Testis (tissue), 3 donors: ENCODE results near the gene OPCML. TPM values are rescaled to one million over a fixed set of nuclear protein-coding genes. Genes with fewer than 3 reads are reported as not detected.

Experiments used
- DNase-seq: peaks from one replicate; pipeline ENCODE4 v3.0.0-alpha.2; 2019
- H3K27ac ChIP-seq, 2 donors: fragments of 200-600 bp; sonication (generic); one replicate each; pipeline ENCODE4 v1.5.1; 2019
- H3K27me3 ChIP-seq: fragments of 200-600 bp; sonication (generic); one replicate; pipeline ENCODE4 v1.5.1; 2019
- H3K36me3 ChIP-seq: fragments of 200-600 bp; sonication (generic); one replicate; pipeline ENCODE4 v1.5.1; 2017; ENCODE audit warnings: low read depth; ENCODE audit errors: missing control alignments
- H3K4me1 ChIP-seq: fragments of 200-600 bp; sonication (generic); one replicate; pipeline ENCODE4 v1.5.1; 2019
- H3K4me3 ChIP-seq, 2 donors: fragments of 200-600 bp; sonication (generic); one replicate each; pipeline ENCODE4 v1.5.1; 2017 to 2019
- H3K9me3 ChIP-seq: fragments of 200-600 bp; sonication (generic); one replicate; pipeline ENCODE4 v1.5.1; 2017
- POLR2A ChIP-seq: fragments of 450-650 bp; IDR thresholded peaks from one replicate; pipeline ENCODE4 v1.6.1; 2017; ENCODE audit warnings: antibody characterized with exemption, mild to moderate bottlenecking, moderate library complexity
- WGBS, 2 donors: methylation state at CpG; one replicate each; pipeline ENCODE4 v1.1.5; 2018; 5-methylcytosine and 5-hydroxymethylcytosine counted together
- intact Hi-C: fragments of 100-400 bp; cut with DNase I; formaldehyde crosslinking; loops from one replicate; pipeline ENCODE4 v1.15.1; 2023; ENCODE audit warnings: low total_unique reads
- polyA plus RNA-seq: library from polyadenylated mRNA; stranded (reverse); fragments of 350-450 nt; fragmentation: Illumina TruSeq; extraction: RNeasy Lipid Tissue Mini Kit (QIAGEN cat#74804); gene quantifications from one replicate; pipeline ENCODE4 v1.2.3, GENCODE V29; 2014; ENCODE audit warnings: low read depth, low replicate concordance; ENCODE audit not compliant: insufficient read depth
- total RNA-seq, 2 donors: library from RNA; depleted of rRNA; stranded (reverse); fragments of >200 nt; gene quantifications; one replicate each; pipeline ENCODE4 v1.2.3, GENCODE V29; 2016
- TF ChIP-seq, protein P1 (sequence below), 3 experiments: fragments of 450-650 bp in 2 of 3; fragments of 200-600 bp in 1 of 3; sonication (generic) in 1 of 3; IDR thresholded peaks; one replicate each; pipeline ENCODE4 v1.5.1; 2016 to 2019; ENCODE audit warnings: antibody characterized with exemption in 3 of 3, mild to moderate bottlenecking in 2 of 3, moderate library complexity in 1 of 3

The OPCML gene
- total and polyA plus RNA-seq, 3 donors from 2014 or later, result 0.16 to 2.7 (median 0.62) TPM

DNA sequence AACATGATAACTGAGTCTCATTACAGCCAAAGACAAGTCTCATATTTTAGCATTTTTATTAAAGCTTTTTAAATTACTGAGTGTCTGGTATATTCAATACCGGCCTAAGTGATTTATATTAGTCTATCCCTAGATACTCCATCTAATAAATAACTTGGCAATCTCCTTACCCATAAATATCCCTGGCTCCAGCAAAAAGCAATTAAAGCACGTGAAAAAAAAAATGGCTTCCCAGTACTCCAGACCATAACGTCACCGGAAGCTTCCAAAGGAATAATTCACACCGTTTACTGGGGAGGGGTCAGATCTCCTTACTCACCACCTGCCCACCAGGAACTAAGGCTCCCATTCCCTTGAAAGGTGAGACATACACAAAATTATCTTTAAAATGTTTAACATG lies 988.3 kb downstream of the OPCML start:
- Histone ChIP-seq H3K9me3 (no peaks in the 10 kb centered on the region), H3K4me1 (no peaks in the 10 kb centered on the region), H3K27ac (no peak overlapping the region), H3K27me3 (no peaks in the 10 kb centered on the region), H3K36me3 (no peaks in the 10 kb centered on the region), H3K4me3 (no peak overlapping the region)
- intact Hi-C loops, result no loop called here
- no peak for DNase-seq
- 56 to 63% methylated on average over 5 of the region's 5 CpGs for WGBS, 2 donors
- TF ChIP-seq, protein P1, sequence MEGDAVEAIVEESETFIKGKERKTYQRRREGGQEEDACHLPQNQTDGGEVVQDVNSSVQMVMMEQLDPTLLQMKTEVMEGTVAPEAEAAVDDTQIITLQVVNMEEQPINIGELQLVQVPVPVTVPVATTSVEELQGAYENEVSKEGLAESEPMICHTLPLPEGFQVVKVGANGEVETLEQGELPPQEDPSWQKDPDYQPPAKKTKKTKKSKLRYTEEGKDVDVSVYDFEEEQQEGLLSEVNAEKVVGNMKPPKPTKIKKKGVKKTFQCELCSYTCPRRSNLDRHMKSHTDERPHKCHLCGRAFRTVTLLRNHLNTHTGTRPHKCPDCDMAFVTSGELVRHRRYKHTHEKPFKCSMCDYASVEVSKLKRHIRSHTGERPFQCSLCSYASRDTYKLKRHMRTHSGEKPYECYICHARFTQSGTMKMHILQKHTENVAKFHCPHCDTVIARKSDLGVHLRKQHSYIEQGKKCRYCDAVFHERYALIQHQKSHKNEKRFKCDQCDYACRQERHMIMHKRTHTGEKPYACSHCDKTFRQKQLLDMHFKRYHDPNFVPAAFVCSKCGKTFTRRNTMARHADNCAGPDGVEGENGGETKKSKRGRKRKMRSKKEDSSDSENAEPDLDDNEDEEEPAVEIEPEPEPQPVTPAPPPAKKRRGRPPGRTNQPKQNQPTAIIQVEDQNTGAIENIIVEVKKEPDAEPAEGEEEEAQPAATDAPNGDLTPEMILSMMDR (IDR thresholded peaks at IDR 0.05), result no peak
- TF ChIP-seq POLR2A, result no peak

GRCh38 chr11:132541794-132542193 lies 990.5 kb downstream of the OPCML start:
- TF ChIP-seq POLR2A, result no peak
- TF ChIP-seq, protein P1 (IDR thresholded peaks at IDR 0.05), result no peak
- Histone ChIP-seq H3K4me3 (no peak overlapping the region), H3K36me3 (no peaks in the 10 kb centered on the region), H3K27ac (no peak overlapping the region), H3K9me3 (no peaks in the 10 kb centered on the region), H3K4me1 (no peaks in the 10 kb centered on the region), H3K27me3 (no peaks in the 10 kb centered on the region)
- WGBS, 2 donors, result 95 to 97% methylated on average over 2 of the region's 2 CpGs
- DNase-seq, result no peak
- intact Hi-C loops, result no loop called here

DNA sequence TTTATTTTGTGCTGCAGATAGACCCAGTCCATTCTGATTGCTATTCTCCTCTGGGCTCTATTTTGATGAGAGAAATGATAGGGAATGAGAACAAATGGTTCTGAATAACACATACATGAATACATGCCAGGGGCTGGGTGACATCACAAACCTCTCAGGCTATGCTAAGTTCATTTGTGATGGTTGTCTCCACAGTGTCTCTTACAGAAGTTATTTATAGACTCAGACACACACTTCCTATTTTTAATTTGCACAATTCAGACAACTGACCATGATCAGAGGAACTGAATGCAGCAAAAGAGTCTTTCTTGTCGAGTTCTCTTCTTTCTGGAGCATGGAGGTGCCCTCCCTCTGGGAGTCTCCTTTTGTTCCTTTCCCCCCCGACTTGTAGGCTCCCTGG lies 991.7 kb downstream of the OPCML start:
- TF ChIP-seq POLR2A, result no peak
- TF ChIP-seq, protein P1 (IDR thresholded peaks at IDR 0.05), result no peak
- Histone ChIP-seq H3K27me3 (no peaks in the 10 kb centered on the region), H3K4me1 (no peaks in the 10 kb centered on the region), H3K4me3 (no peak overlapping the region), H3K27ac (no peak overlapping the region), H3K36me3 (no peaks in the 10 kb centered on the region), H3K9me3 (no peaks in the 10 kb centered on the region)
- WGBS, 2 donors, result 45 to 49% methylated on average over 2 of the region's 2 CpGs
- DNase-seq, result no peak
- intact Hi-C loops, result no loop called here

GRCh38 chr11:132539590-132540368 lies 992.5 kb downstream of the OPCML start:
- no peaks in the 10 kb centered on the region for H3K4me1 ChIP-seq
- H3K36me3 ChIP-seq, result no peaks in the 10 kb centered on the region
- no peaks in the 10 kb centered on the region for H3K27me3 ChIP-seq
- DNase-seq, result no peak
- TF ChIP-seq, protein P1 (IDR thresholded peaks at IDR 0.05), result no peak
- TF ChIP-seq POLR2A, result no peak
- H3K27ac ChIP-seq, result no peak overlapping the region
- intact Hi-C loops, result no loop called here
- WGBS, 2 donors, result 77 to 91% methylated on average over 7 of the region's 7 CpGs
- H3K9me3 ChIP-seq, result no peaks in the 10 kb centered on the region
- no peak overlapping the region for H3K4me3 ChIP-seq

DNA sequence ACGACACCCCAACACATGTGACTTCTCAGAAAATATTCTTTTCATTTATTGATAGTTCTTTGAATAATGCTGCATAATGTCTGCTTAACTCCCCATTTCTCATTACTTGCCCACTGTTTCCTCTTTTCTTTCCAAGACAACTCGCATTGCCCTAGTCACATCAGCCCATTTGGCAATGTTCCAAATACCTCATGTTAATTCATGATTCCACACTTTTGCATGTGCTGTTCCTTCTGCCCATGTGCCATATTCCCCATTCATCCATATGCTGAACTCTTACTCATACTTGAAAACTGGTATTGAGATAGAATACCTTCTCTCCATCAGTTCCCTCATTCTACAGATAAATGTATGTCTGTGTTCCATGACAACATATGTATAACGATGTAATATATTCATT lies 993.7 kb downstream of the OPCML start:
- H3K4me1 ChIP-seq, result no peaks in the 10 kb centered on the region
- no peak overlapping the region for H3K4me3 ChIP-seq
- no peak for DNase-seq
- intact Hi-C loops, result no loop called here
- TF ChIP-seq, protein P1 (IDR thresholded peaks at IDR 0.05), result no peak
- TF ChIP-seq POLR2A, result no peak
- WGBS, 2 donors, result 82 to 89% methylated on average over 3 of the region's 3 CpGs
- no peak overlapping the region for H3K27ac ChIP-seq
- no peaks in the 10 kb centered on the region for H3K27me3 ChIP-seq
- no peaks in the 10 kb centered on the region for H3K9me3 ChIP-seq
- no peaks in the 10 kb centered on the region for H3K36me3 ChIP-seq
